ENCODE data around the gene APBA2. TPM values are rescaled to one million over a fixed set of nuclear protein-coding genes. Genes with fewer than 3 reads are reported as not detected.
A peak's percentile ranks its signal among the peaks of the same experiment; 100 is the strongest.

Gene APBA2
- total and polyA plus RNA-seq, 10 donors: 5.8 to 33.8 (median 18.3) TPM

DNA sequence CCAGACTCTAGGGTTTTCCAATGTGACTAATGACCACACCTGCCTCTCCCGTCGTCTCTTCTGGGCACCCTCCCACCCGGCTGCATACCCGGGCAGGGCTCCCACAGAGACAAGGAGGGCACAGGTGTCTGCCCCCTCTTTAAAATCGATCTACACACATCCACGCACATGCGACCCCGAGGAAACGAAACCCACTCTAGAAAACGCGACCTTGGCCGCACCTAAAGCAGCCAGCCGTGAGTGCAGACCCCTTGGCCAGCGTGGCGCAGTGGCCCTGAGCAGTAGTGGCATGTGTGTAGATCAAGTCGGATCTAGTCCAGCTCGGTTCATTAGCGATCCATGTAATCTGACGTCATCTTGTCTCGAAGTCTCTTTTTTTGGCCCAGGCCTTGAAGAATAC lies 232.0 kb downstream of the APBA2 start:
- no peak overlapping the region for H3K4me3 ChIP-seq
- DNase-seq: no peak
- TF ChIP-seq, protein P1, sequence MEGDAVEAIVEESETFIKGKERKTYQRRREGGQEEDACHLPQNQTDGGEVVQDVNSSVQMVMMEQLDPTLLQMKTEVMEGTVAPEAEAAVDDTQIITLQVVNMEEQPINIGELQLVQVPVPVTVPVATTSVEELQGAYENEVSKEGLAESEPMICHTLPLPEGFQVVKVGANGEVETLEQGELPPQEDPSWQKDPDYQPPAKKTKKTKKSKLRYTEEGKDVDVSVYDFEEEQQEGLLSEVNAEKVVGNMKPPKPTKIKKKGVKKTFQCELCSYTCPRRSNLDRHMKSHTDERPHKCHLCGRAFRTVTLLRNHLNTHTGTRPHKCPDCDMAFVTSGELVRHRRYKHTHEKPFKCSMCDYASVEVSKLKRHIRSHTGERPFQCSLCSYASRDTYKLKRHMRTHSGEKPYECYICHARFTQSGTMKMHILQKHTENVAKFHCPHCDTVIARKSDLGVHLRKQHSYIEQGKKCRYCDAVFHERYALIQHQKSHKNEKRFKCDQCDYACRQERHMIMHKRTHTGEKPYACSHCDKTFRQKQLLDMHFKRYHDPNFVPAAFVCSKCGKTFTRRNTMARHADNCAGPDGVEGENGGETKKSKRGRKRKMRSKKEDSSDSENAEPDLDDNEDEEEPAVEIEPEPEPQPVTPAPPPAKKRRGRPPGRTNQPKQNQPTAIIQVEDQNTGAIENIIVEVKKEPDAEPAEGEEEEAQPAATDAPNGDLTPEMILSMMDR (IDR thresholded peaks at IDR 0.05 in 8 of 11, conservative IDR thresholded peaks at IDR 0.05 in 3 of 11): no peak
- TF ChIP-seq POLR2A (IDR thresholded peaks at IDR 0.05): no peak
- no peak for TF ChIP-seq POLR2AphosphoS5 (IDR thresholded peaks at IDR 0.05)
- peaks cover 0 to 12% (median 6%) of the 10 kb centered on the region in 6 donors for H3K4me1 ChIP-seq
- intact Hi-C loops (cut with DNase I; ENCODE audit: low total_unique reads): no loop called here
- no peak overlapping the region for H3K27ac ChIP-seq
- H3K9me3 ChIP-seq: no peaks in the 10 kb centered on the region
- peaks cover 0 to 41% (median 8%) of the 10 kb centered on the region in 7 donors for H3K27me3 ChIP-seq (replicated peaks in 1 of 7)
- no peaks in the 10 kb centered on the region for H3K36me3 ChIP-seq
- 88 to 93% (median 90%) methylated on average over 20 of the region's 20 CpGs for WGBS, 5 donors

DNA sequence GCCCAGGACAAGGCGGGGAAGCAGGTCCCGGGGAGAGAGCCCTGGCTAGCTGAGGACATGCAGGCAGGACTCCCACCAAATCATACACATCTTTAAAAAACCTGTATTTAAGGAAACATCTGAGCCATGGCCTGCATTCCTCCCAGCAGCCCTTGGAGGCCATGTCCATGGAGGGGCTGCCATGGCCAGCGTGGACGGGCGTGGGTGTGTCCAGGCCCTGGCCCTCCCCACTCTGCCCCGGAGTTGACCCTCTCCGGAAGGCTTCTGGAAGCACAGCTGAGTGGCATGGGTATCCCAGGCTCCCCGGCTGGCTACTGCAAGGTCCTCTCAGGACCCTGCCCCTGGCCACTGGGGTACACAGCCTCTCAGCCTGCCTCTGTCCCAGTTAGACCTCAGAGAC lies 234.1 kb downstream of the APBA2 start:
- TF ChIP-seq POLR2AphosphoS5 (IDR thresholded peaks at IDR 0.05): peak in 1 of 3 donors; percentile 16
- TF ChIP-seq, protein P1 (IDR thresholded peaks at IDR 0.05 in 8 of 11, conservative IDR thresholded peaks at IDR 0.05 in 3 of 11): no peak

DNA sequence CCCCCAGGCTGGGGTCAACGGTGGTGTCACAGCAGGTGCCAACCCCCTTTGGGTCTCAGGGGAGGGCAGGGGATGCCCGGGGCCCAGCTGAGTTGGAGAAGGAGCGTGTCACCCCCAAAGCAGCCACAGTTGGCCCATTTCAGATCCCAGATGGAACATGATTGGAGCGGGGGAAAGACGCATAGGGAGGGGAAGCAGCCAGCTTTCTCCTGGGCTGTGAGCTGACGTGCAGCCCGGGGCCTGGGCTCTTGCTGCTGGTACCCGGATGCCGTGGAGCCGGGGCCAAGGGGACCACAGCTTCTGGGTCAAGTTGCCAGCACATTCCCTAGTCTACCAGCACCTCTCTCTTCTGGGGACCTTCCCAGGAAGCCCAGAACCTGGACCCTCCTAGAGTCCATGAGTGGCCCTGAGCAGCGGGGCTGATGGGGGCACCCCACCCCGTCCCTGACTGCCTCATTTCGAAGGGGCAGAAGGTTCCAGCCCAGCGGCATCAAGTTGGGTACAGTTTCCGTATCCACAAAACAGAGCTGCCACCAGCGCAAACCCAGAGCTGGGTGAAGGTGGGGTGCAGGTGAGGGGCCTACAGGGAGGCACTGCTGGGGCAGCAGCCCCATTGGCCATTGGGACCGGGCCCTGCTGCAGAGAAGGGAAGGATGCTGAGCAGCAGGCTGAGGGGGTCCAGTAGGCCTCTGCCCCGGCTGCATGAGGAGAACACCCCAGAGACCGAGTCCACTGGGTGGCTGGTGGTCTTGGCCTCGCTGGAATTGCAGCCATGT lies 235.0 kb downstream of the APBA2 start:
- peaks cover 0 to 14% (median 2%) of the 10 kb centered on the region in 7 donors for H3K27me3 ChIP-seq (replicated peaks in 1 of 7)
- TF ChIP-seq POLR2AphosphoS5 (IDR thresholded peaks at IDR 0.05): peak in 1 of 3 donors; percentile 19
- TF ChIP-seq, protein P1 (IDR thresholded peaks at IDR 0.05 in 8 of 11, conservative IDR thresholded peaks at IDR 0.05 in 3 of 11): no peak
- no peak for TF ChIP-seq POLR2A (IDR thresholded peaks at IDR 0.05)
- intact Hi-C loops (cut with DNase I; ENCODE audit: low total_unique reads): no loop called here
- 86 to 96% (median 90%) methylated on average over 16 to 20 of the region's 20 CpGs for WGBS, 5 donors
- H3K4me3 ChIP-seq: no peak overlapping the region
- H3K36me3 ChIP-seq: no peaks in the 10 kb centered on the region
- peaks cover 0 to 1% (median 0%) of the 10 kb centered on the region in 6 donors for H3K4me1 ChIP-seq
- H3K9me3 ChIP-seq: no peaks in the 10 kb centered on the region
- H3K27ac ChIP-seq: no peak overlapping the region
- no peak for DNase-seq

More for the DNA sequence above, 234.1 kb downstream of the APBA2 start:
- Histone ChIP-seq H3K9me3 (no peaks in the 10 kb centered on the region), H3K4me1 (peaks cover 0 to 10% (median 5%) of the 10 kb centered on the region in 6 donors), H3K27me3 (replicated peaks in 1 of 7) (peaks cover 0 to 24% (median 8%) of the 10 kb centered on the region in 7 donors), H3K36me3 (no peaks in the 10 kb centered on the region), H3K27ac (no peak overlapping the region), H3K4me3 (no peak overlapping the region)
- WGBS, 5 donors: 60 to 80% (median 70%) methylated on average over 6 to 8 of the region's 8 CpGs
- intact Hi-C loops (cut with DNase I; ENCODE audit: low total_unique reads): no loop called here
- no peak for DNase-seq

DNA sequence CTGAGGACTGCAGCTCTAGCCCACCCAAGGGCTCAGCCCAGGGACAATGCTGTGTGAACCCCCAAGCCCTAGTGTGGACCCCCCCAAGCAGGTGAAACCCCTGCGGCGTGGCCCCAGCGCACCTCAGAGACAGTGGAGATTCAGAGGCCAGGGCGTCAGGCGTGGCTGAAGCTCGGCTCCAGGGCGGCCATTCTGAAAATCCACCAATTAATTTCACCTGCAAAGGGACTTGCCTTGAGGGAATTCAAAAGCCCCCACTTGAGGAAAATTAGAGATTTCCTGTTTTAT lies 235.5 kb downstream of the APBA2 start:
- peaks cover 0 to 10% (median 0%) of the 10 kb centered on the region in 7 donors for H3K27me3 ChIP-seq (replicated peaks in 1 of 7)
- TF ChIP-seq, protein P1 (IDR thresholded peaks at IDR 0.05 in 8 of 11, conservative IDR thresholded peaks at IDR 0.05 in 3 of 11): no peak
- TF ChIP-seq POLR2A (IDR thresholded peaks at IDR 0.05): no peak
- no peak for TF ChIP-seq POLR2AphosphoS5 (IDR thresholded peaks at IDR 0.05)
- intact Hi-C loops (cut with DNase I; ENCODE audit: low total_unique reads): no loop called here
- 79 to 90% (median 86%) methylated on average over 6 to 7 of the region's 7 CpGs for WGBS, 5 donors
- no peaks in the 10 kb centered on the region for H3K9me3 ChIP-seq
- DNase-seq: no peak
- no peaks in the 10 kb centered on the region for H3K4me1 ChIP-seq
- no peaks in the 10 kb centered on the region for H3K36me3 ChIP-seq
- H3K4me3 ChIP-seq: no peak overlapping the region
- H3K27ac ChIP-seq: no peak overlapping the region
